GM18907 (cell line): ENCODE results near the gene HS3ST3A1.

Experiments used
- ATAC-seq: cut with Tn5 transposase; IDR thresholded peaks from one replicate; pipeline ENCODE4 v1.9.1; 2021; ENCODE audit warnings: mild to moderate bottlenecking, moderate library complexity; ENCODE audit not compliant: unreplicated experiment

Gene HS3ST3A1

GRCh38 chr17:13541032-13541480 lies 60.7 kb downstream of the HS3ST3A1 start:
- no peak for ATAC-seq

DNA sequence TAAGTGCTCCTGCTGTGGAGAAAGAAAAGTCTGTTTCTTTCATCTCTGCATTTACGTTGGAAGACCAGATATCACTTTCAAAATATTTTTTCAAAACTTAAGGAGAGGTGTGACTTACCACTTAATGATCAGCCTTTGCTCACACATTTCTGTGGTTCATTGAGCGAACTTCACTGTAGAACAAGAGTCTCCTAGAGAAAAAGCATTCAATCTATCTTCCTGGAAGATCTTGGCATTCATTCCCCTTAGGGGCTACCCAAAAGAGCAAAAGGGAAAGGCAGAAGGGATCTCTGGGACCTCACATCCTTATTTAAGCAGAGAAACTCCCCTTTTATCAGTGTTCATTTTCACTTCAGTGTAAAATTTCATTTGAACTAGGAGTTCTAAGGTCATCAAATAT lies 61.2 kb downstream of the HS3ST3A1 start:
- no peak for ATAC-seq

DNA sequence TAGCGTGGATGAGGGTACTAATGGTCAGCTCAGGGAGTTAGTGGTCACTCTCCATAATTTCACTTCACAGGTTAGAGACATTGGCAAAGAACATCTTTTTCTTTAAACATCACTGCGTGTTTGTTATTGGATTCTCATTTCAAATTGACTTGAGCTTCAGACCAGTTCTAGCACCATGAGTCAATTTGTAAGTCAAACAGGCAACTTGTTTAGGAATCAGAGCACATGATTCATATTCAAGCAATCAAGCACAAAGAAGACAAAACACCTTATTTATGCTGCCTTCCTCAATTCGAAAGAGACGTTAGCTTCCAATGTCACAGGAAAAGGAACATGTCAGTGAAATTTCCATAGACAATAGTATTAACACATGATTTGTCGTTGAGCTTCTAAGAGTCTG lies 62.3 kb downstream of the HS3ST3A1 start:
- no peak for ATAC-seq

DNA sequence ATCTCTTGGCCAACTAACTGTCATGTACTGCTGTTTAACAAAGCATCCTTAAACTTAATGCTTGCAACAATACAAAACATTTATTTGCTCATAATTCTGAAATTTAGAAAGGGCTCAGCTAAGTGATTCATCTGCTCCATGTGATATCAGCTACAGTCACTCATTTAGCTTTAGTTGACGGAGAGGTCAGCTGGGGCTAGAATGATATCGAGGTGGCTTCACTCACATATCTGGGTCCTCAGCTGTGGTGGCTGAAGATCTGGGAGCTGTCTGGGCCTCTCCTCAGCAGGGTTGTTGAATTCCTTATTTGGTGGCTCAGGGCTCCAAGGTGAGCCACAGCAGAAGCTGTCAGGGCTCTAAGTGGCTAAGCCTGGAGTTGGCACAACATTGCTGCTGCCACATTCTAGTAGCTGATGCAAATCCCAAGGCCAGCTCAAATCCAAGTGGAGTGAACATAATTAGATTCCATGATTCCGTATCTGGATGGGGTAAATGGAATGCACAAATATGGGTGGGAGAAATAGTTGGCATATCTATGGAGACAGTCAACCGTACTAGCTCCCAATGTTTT lies 62.8 kb downstream of the HS3ST3A1 start:
- no peak for ATAC-seq

- ATAC-seq, result no peak
Observed at GRCh38 chr17:13537871-13538643, 63.7 kb downstream of the HS3ST3A1 start.

DNA sequence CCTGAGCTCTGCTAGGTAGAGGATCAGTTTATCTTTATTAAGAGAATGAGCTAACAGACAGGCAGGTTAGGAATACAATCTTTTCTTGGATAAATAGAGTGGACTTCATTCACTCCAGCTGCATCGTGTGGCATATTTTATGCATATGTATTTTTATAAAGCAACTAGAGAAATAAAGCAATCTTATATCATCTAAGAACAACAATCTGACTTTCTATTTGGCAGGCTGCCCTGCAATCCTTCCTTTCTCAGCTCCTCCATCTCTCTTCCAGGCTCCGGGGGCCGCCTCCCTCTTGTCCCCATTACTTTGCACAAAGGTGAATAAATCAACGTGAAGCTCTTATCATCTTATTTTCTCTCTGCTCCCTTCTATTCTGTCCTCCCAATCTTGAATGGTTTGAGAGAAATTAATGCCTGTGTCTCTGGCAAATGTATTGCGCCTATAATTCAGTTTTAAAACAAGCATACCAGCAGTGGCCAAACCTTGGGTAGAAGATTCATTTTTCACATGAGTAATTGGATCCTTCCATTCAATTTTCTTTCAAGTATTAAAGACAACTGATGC lies 64.5 kb downstream of the HS3ST3A1 start:
- ATAC-seq, result no peak

GRCh38 chr17:13534946-13535345 lies 66.8 kb downstream of the HS3ST3A1 start:
- ATAC-seq, result no peak

- ATAC-seq, result no peak
Observed at GRCh38 chr17:13531721-13532120, 70.0 kb downstream of the HS3ST3A1 start.

- no peak for ATAC-seq
Observed at GRCh38 chr17:13525876-13526275, 75.9 kb downstream of the HS3ST3A1 start.

GRCh38 chr17:13523164-13523563 lies 78.6 kb downstream of the HS3ST3A1 start:
- ATAC-seq, result no peak

DNA sequence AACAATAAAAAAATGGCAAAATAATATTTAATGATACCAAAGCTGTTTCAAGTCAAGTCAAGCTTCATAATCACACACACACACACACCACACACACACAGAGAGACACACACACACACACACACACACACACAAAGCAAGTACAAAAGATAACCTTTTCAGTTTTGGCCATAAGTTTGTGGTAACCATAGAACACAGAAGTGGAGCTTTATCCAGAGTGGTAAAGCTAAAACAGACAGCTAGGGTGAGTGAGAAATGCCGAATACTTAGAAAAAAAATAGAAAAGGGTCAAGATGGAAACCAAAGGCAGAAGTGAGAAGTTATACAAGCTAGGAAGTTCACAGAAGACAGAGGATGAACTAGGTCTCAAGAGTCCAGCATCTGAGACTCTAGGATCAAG lies 79.0 kb downstream of the HS3ST3A1 start:
- no peak for ATAC-seq

GRCh38 chr17:13521784-13522183 lies 79.9 kb downstream of the HS3ST3A1 start:
- no peak for ATAC-seq

- ATAC-seq, result no peak
Observed at GRCh38 chr17:13520899-13521572, 80.7 kb downstream of the HS3ST3A1 start.

DNA sequence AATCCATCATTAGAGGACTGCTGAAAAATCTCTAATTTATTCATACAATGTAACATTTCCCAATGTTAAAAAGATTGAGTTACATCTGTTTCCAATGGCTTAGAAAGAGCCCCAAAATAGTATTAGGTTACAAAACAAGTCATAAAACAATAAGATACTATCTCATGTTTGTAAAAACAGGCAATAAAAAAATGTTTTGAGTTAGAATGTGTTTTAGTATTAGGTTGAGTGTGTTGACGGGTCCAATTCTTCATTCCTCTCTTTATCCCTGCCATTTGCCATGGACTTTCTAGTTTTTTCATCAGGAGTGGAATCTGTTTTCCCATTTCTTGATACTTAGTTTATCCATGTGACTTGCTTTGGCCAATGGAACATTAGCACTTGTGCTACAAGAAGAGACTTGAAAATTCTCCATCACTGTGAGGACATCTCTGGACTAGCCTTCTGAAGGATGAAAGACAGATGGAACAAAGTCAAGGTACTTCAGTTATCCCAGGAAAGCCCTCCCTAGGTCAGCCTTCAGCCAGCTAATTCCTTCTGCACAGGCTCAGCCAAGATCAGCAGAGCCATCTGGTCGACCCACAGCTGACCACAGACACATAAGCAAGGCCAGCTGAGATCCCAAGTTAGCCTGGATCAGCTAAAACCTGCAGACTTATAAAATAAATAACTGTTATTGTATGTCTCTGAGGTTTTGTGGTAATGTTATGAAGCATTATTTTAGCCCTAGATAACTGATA lies 83.3 kb downstream of the HS3ST3A1 start:
- ATAC-seq, result no peak

DNA sequence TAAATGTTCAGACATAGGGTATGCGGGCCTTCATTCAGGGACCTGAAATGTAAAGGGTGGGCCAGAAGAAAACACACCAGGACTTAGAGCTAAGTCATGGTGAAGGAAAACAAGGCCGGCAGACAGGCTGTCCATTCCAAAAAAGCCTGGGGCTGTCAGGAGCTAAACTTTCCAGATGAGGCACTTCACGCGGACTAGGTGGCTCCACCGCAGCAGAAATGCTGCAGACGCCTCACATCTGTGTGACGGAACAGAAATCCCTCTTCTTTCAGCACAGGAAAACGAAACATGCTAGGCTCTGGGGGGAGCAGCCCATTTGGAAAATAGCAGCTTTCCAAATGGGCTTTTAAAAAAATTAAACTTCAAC lies 88.7 kb downstream of the HS3ST3A1 start:
- no peak for ATAC-seq

DNA sequence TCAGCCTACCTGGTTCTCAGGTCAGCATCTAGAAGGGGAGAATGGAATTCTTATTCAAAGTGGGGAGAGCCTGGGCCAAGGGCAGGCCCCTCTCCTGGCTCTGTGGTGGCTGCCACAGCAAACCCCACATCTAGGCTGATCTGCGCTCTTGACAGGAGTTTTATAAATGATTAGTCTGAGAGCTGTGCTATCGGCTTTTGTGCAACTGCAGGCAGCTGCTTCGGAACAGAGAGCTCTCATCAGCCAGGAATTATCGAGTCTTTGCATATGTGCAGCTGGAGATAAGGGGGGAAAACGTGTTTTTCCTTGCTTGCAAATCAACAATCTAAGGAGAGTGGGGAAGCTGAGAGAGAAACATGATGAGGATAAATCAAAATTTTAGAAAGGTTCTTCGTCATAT lies 91.7 kb downstream of the HS3ST3A1 start:
- no peak for ATAC-seq

- ATAC-seq, result no peak
Observed at GRCh38 chr17:13509527-13509926, 92.2 kb downstream of the HS3ST3A1 start.

DNA sequence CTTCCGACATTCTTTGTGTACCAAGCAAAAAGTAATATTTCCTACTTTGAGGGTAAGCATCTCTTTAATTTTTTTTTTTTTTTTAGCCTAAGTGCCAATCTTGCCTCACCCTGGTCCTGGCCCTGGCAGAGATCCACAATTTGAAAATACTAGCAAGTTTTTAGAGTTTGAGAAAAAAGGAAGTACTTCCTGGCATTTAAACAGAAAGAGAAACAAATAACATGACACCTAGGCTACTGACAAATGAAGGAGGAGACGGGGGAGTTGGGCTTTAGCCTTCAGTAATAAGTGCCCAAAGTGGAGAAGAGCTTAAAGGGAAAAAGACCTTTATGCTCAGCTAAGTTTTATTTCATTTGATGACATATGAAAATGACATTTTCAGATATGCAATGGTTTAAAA lies 92.8 kb downstream of the HS3ST3A1 start:
- ATAC-seq, result no peak

- ATAC-seq, result no peak
Observed at GRCh38 chr17:13503526-13503925, 98.2 kb downstream of the HS3ST3A1 start.

DNA sequence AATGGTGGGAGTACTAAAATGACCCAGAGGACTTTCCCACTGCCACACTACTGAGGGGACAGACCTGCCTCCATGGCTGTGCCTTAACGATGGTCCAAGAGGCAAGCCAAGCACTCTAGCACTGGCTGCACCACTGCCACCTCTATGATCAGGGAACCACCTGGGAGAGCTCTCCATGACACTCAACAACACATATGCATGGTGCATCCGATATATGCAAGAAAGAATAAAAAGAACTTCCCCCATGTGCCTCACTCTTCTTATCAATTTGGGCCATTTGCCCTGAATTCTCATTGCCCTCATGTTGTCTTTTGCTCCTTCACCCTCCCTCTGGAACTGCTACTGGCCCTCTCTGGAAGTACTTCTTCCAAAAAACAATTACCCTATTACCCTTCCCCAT lies 99.5 kb downstream of the HS3ST3A1 start:
- no peak for ATAC-seq

DNA sequence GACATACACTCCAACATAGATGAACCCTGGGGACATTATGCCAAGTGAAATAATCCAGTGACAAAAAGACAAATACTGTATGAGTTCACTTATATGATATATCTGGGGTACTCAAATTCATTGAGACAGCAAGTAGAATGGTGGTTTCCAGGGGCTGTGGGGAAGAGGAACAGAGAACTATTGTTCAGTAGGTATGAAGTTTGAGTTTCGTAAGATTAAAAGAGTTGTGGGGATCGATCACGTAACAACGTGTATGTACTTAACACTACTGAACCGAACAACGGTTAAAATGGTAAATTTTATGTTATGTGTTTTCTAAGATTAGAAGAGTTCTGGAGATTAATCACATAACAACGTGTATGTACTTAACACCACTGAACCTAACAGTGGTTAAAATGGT lies 100.8 kb downstream of the HS3ST3A1 start:
- ATAC-seq, result no peak
